Ovary (tissue), 9 donors: ENCODE data around the gene TRAK1. TPM values are rescaled to one million over a fixed set of nuclear protein-coding genes. Genes with fewer than 3 reads are reported as not detected.

Experiments
- DNase-seq, 5 donors: peaks; one replicate each; pipeline ENCODE4 v3.0.0-alpha.2; 2019 to 2020
- H3K27ac ChIP-seq, 2 donors: fragments of 200-600 bp; one replicate each; pipeline versions ENCODE4 v1.5.1 to v1.8.0; 2019 to 2022
- H3K27me3 ChIP-seq: fragments of 200-600 bp; one replicate; pipeline ENCODE4 v1.8.0; 2022
- H3K36me3 ChIP-seq: fragments of 200-600 bp; sonication (generic); one replicate; pipeline ENCODE4 v1.5.1; 2019
- H3K4me1 ChIP-seq: one replicate; pipeline ENCODE4 v1.8.1; 2013; ENCODE audit warnings: mild to moderate bottlenecking, moderate library complexity; ENCODE audit not compliant: insufficient read depth
- H3K4me3 ChIP-seq: fragments of 200-600 bp; sonication (generic); one replicate; pipeline ENCODE4 v1.5.1; 2017
- H3K9me3 ChIP-seq, 2 donors: fragments of 200-600 bp in 1 of 2; sonication (generic) in 1 of 2; one replicate each; pipeline versions ENCODE4 v1.5.1 to v1.8.1; 2013 to 2019; ENCODE audit warnings: mild to moderate bottlenecking in 1 of 2, moderate library complexity in 1 of 2
- EP300 ChIP-seq: sonication (generic); formaldehyde crosslinking; IDR thresholded peaks from one replicate; pipeline ENCODE4 v1.6.1; 2017; ENCODE audit warnings: antibody characterized with exemption
- POLR2A ChIP-seq: fragments of 450-650 bp; IDR thresholded peaks from one replicate; pipeline ENCODE4 v1.6.1; 2017; ENCODE audit warnings: antibody characterized with exemption, mild to moderate bottlenecking, moderate library complexity
- WGBS, 3 donors: extraction: QIAGEN DNeasy Blood & Tissue Kit in 1 of 3; methylation state at CpG; one replicate each; pipeline versions ENCODE4 v1.1.5 to v1.1.7; 2013 to 2017; 5-methylcytosine and 5-hydroxymethylcytosine counted together
- intact Hi-C, 4 donors: fragments of 100-400 bp; cut with DNase I; formaldehyde crosslinking; loops; one replicate each; pipeline versions ENCODE4 v1.11.0 to v1.15.1; 2022 to 2023
- polyA plus RNA-seq, 2 donors: library from polyadenylated mRNA; stranded (reverse); fragments of 200-250 nt in 1 of 2; fragments of 350-450 nt in 1 of 2; fragmentation: Illumina TruSeq in 1 of 2; extraction: RNeasy Lipid Tissue Mini Kit (QIAGEN cat#74804) in 1 of 2; gene quantifications; one replicate each; pipeline ENCODE4 v1.2.3, GENCODE V29; 2013 to 2014
- total RNA-seq, 7 donors: library from RNA; depleted of rRNA in 2 of 7; stranded (reverse); fragments of >200 nt in 2 of 7; fragmentation: NEBNext Ultra II Directional in 3 of 7; extraction: Animal tissue kit (Norgen Biotek cat#: 25700) in 3 of 7; gene quantifications; one replicate each; pipeline versions ENCODE4 v1.1.0 to v1.2.4, GENCODE V29; 2016 to 2023
- TF ChIP-seq, protein P1 (sequence below), 3 donors: fragments of 450-650 bp in 2 of 3; fragments of 200-600 bp in 1 of 3; IDR thresholded peaks; one replicate each; pipeline versions ENCODE4 v1.5.1 to v1.8.0; 2016 to 2022; ENCODE audit warnings: antibody characterized with exemption in 3 of 3, mild to moderate bottlenecking in 1 of 3
- donor health status: DM: no; HTN: no; CAD: no; lungs with moderate emphysema.
- donor health status: DM: no; HTN: no; CAD: no.
- donor health status: Bipolar disorder and iron deficiency.
- donor health status: DM: yes; HTN: yes; CAD: no.
- donor health status: DM: no; HTN: no; CAD: no.
- donor health status: DM: yes; HTN: yes; CAD: no.

TRAK1 gene
- total and polyA plus RNA-seq, 9 donors = 7.1 to 17.7 (median 14.9) TPM

DNA sequence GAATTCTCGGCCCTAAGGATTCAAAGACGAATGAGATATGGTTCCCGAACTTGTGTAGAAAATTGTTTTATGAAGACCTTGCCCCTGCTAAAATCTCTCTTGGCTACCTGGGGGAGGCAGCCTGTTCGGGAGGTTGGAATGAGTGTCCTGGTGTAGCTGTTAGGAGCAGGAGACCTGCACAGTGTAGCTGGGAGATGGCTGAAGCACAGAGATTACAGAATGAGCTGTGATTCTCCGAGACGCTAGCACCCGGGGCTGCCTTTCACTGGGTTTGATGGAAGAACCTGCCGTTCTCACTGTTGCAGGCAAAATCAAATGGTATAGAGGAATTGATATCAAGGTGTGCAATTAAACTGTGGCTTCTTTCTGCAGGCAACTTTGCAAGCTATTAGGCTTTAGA, 68.0 kb downstream of the TRAK1 start:
- TF ChIP-seq EP300 (no peak), POLR2A (no peak)
- TF ChIP-seq, protein P1, sequence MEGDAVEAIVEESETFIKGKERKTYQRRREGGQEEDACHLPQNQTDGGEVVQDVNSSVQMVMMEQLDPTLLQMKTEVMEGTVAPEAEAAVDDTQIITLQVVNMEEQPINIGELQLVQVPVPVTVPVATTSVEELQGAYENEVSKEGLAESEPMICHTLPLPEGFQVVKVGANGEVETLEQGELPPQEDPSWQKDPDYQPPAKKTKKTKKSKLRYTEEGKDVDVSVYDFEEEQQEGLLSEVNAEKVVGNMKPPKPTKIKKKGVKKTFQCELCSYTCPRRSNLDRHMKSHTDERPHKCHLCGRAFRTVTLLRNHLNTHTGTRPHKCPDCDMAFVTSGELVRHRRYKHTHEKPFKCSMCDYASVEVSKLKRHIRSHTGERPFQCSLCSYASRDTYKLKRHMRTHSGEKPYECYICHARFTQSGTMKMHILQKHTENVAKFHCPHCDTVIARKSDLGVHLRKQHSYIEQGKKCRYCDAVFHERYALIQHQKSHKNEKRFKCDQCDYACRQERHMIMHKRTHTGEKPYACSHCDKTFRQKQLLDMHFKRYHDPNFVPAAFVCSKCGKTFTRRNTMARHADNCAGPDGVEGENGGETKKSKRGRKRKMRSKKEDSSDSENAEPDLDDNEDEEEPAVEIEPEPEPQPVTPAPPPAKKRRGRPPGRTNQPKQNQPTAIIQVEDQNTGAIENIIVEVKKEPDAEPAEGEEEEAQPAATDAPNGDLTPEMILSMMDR (IDR thresholded peaks at IDR 0.05) = no peak
- intact Hi-C loops = no loop called here
- 74 to 78% (median 77%) methylated on average over 8 of the region's 8 CpGs for WGBS, 3 donors
- H3K9me3 ChIP-seq = no peaks in the 10 kb centered on the region
- H3K27ac ChIP-seq = no peak overlapping the region
- H3K36me3 ChIP-seq = no peaks in the 10 kb centered on the region
- no peak for DNase-seq
- no peak overlapping the region for H3K4me3 ChIP-seq
- peaks cover 6% of the 10 kb centered on the region for H3K4me1 ChIP-seq
- H3K27me3 ChIP-seq = no peaks in the 10 kb centered on the region

DNA sequence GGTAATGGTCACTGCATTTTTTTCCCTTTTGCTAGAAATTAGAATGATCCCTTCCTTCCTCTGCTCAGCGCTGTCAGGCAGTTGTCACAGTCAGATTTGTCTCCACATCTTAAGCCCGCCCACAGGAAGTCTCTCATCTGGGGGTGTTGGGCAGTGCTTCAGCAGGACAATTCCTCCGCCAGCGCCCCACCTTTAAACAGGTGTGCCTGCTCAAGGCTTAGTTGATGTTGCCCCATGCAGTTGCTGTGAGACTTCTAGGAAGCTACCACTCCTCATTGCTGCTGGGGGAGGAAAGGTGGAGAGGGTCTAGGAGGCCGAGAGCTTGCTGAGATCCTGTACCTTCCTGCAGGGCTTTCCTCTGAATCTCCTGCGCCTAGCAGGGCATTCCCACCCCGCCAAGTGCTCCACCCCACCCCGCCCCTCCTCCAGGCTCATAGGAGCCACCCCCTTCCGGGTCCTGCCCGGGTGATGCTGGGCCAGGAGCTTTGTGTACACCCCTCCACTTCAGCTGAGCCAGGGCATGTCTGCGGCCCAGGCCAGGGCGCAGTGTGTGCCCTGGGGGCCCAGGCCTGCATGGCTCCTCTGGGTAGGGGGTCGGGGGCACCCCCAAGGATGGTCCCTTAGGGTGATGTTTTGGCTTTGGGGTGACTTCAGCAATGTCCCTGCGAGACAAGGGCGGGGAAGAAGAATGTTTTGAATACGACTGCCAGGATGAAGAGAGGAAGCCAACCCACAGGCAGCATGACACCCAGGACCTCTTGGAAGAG, 68.7 kb downstream of the TRAK1 start:
- intact Hi-C loops = no loop called here
- Histone ChIP-seq H3K36me3 (no peaks in the 10 kb centered on the region), H3K27ac (no peak overlapping the region), H3K9me3 (no peaks in the 10 kb centered on the region), H3K4me1 (peaks cover 6% of the 10 kb centered on the region), H3K27me3 (no peaks in the 10 kb centered on the region), H3K4me3 (no peak overlapping the region)
- WGBS, 3 donors = 42 to 53% (median 52%) methylated on average over 14 to 16 of the region's 16 CpGs
- TF ChIP-seq, protein P1 (IDR thresholded peaks at IDR 0.05) = no peak
- no peak for TF ChIP-seq EP300
- no peak for TF ChIP-seq POLR2A
- DNase-seq = peak in 1 of 5 donors; percentile 43

DNA sequence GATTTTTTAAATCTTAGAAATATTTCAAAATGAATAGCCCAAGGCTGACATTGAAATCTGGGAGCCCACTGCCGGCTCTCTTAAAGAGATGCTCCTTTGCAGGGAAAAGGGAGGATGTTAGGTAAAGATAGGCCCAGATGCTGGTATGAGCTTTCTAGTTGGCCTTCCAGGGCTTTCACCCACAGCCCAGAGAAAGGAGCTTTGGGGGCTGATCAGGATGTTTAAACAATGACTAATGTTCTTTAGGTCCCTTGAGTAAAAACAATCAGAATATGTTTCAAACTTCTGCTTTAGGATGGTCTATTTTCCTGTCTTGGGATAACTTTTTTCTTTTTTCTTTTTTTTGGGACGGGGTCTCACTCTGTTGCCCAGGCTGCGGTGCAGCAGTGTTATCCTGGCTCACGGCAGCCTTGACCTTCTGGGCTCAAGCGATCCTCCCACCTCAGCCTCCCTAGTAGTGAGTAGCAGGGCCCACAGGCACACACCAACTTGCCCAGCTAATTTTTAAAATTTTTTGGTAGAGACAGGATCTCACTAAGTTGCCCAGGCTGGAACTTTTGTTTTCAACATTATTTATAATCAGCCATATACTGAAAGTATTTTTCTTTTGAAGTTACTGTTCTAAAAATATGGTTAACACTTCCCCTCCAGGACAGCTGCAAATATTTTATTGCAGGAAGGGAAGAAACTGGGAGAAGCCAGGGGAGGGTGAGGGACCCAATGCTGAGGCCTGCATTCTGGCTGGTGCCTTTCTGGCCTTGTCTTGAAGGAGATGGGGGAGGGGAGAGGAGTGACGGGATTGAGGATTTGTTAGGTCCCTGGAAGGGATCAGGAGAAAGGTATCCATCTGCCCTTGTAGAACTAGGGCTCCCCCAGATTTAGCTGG, 70.1 kb downstream of the TRAK1 start:
- Histone ChIP-seq H3K9me3 (no peaks in the 10 kb centered on the region), H3K4me1 (peaks cover 6% of the 10 kb centered on the region), H3K4me3 (no peak overlapping the region), H3K36me3 (no peaks in the 10 kb centered on the region), H3K27ac (no peak overlapping the region), H3K27me3 (no peaks in the 10 kb centered on the region)
- DNase-seq = no peak
- TF ChIP-seq EP300 (no peak), POLR2A (no peak)
- TF ChIP-seq, protein P1 (IDR thresholded peaks at IDR 0.05) = no peak
- 65 to 76% (median 74%) methylated on average over 6 of the region's 6 CpGs for WGBS, 3 donors
- intact Hi-C loops = no loop called here

- Histone ChIP-seq H3K9me3 (no peaks in the 10 kb centered on the region), H3K27ac (no peak overlapping the region), H3K27me3 (no peaks in the 10 kb centered on the region), H3K36me3 (no peaks in the 10 kb centered on the region), H3K4me1 (peaks cover 6% of the 10 kb centered on the region), H3K4me3 (no peak overlapping the region)
- no peak for TF ChIP-seq POLR2A
- TF ChIP-seq, protein P1 (IDR thresholded peaks at IDR 0.05) = no peak
- no peak for TF ChIP-seq EP300
- 93 to 95% (median 94%) methylated on average over 5 of the region's 5 CpGs for WGBS, 3 donors
- intact Hi-C loops = no loop called here
- DNase-seq = no peak
Observed at GRCh38 chr3:42162462-42162861, 71.3 kb downstream of the TRAK1 start.
